Measurements from ENCODE around the gene PTPRD.

PTPRD gene

DNA sequence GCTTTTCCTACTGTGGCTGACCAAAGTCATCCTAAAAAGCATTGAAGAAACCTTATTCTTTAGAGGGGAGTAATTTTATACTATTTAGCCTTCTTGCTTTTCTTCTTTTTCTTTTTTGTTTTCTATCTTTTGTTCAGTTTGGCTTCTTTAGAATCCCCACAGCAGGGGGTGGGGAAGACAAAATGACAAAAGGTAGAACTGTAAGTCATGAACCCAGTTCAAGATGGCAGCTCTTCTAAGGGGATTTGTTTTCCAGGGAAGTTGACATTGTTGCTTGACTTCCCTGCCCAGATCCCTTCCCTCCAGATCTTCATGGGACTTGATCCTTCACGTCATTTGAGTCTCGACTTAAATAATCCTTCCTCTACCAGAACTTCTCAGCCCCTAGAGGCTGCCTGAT lies 2120.8 kb downstream of the PTPRD start (continued):
- TF ChIP-seq, protein P1, sequence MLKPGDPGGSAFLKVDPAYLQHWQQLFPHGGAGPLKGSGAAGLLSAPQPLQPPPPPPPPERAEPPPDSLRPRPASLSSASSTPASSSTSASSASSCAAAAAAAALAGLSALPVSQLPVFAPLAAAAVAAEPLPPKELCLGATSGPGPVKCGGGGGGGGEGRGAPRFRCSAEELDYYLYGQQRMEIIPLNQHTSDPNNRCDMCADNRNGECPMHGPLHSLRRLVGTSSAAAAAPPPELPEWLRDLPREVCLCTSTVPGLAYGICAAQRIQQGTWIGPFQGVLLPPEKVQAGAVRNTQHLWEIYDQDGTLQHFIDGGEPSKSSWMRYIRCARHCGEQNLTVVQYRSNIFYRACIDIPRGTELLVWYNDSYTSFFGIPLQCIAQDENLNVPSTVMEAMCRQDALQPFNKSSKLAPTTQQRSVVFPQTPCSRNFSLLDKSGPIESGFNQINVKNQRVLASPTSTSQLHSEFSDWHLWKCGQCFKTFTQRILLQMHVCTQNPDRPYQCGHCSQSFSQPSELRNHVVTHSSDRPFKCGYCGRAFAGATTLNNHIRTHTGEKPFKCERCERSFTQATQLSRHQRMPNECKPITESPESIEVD (tag by site-specific recombination; IDR thresholded peaks at IDR 0.05) = no peak
- TF ChIP-seq, protein P2, sequence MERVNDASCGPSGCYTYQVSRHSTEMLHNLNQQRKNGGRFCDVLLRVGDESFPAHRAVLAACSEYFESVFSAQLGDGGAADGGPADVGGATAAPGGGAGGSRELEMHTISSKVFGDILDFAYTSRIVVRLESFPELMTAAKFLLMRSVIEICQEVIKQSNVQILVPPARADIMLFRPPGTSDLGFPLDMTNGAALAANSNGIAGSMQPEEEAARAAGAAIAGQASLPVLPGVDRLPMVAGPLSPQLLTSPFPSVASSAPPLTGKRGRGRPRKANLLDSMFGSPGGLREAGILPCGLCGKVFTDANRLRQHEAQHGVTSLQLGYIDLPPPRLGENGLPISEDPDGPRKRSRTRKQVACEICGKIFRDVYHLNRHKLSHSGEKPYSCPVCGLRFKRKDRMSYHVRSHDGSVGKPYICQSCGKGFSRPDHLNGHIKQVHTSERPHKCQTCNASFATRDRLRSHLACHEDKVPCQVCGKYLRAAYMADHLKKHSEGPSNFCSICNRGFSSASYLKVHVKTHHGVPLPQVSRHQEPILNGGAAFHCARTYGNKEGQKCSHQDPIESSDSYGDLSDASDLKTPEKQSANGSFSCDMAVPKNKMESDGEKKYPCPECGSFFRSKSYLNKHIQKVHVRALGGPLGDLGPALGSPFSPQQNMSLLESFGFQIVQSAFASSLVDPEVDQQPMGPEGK (tag by site-specific recombination; IDR thresholded peaks at IDR 0.05) = no peak

DNA sequence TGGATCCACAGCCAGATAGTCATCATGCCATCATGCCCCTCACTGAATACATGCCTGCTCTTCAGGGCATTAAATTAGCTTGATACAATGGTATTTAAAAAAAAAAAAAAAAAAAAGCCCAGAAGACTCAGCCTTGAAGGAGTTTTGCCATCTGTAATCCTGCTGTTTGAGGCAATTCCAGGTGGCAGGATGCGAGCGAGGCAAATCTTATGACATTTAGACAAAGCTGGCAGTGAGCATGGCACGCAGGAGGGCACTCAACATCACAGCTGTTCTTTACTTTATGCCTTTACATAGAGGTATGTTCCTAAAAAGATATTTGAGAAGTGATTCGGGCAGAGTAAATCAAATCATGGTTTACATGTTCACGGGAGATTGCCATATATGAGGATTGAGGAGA lies 2121.2 kb downstream of the PTPRD start:
- TF ChIP-seq, protein P3, sequence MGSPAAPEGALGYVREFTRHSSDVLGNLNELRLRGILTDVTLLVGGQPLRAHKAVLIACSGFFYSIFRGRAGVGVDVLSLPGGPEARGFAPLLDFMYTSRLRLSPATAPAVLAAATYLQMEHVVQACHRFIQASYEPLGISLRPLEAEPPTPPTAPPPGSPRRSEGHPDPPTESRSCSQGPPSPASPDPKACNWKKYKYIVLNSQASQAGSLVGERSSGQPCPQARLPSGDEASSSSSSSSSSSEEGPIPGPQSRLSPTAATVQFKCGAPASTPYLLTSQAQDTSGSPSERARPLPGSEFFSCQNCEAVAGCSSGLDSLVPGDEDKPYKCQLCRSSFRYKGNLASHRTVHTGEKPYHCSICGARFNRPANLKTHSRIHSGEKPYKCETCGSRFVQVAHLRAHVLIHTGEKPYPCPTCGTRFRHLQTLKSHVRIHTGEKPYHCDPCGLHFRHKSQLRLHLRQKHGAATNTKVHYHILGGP (tag by site-specific recombination; IDR thresholded peaks at IDR 0.05) = no peak
- no peak for TF ChIP-seq ZNF629 (tag by site-specific recombination; IDR thresholded peaks at IDR 0.05)
- TF ChIP-seq ZNF214 (tag by site-specific recombination; IDR thresholded peaks at IDR 0.05; ENCODE audit: borderline replicate concordance) = no peak
- no peak for TF ChIP-seq GLI4 (tag by site-specific recombination; IDR thresholded peaks at IDR 0.05)
- TF ChIP-seq ZNF530 (tag by site-specific recombination; IDR thresholded peaks at IDR 0.05; ENCODE audit: low read depth) = no peak
- TF ChIP-seq, protein P4, sequence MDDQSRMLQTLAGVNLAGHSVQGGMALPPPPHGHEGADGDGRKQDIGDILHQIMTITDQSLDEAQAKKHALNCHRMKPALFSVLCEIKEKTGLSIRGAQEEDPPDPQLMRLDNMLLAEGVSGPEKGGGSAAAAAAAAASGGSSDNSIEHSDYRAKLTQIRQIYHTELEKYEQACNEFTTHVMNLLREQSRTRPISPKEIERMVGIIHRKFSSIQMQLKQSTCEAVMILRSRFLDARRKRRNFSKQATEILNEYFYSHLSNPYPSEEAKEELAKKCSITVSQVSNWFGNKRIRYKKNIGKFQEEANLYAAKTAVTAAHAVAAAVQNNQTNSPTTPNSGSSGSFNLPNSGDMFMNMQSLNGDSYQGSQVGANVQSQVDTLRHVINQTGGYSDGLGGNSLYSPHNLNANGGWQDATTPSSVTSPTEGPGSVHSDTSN (CRISPR knock-in tag; IDR thresholded peaks at IDR 0.05) = no peak
- TF ChIP-seq ZNF660 (tag by site-specific recombination; IDR thresholded peaks at IDR 0.05) = no peak
- no peak for TF ChIP-seq ZNF837 (tag by site-specific recombination; IDR thresholded peaks at IDR 0.05)
- TF ChIP-seq, protein P5, sequence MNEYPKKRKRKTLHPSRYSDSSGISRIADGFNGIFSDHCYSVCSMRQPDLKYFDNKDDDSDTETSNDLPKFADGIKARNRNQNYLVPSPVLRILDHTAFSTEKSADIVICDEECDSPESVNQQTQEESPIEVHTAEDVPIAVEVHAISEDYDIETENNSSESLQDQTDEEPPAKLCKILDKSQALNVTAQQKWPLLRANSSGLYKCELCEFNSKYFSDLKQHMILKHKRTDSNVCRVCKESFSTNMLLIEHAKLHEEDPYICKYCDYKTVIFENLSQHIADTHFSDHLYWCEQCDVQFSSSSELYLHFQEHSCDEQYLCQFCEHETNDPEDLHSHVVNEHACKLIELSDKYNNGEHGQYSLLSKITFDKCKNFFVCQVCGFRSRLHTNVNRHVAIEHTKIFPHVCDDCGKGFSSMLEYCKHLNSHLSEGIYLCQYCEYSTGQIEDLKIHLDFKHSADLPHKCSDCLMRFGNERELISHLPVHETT (tag by site-specific recombination; IDR thresholded peaks at IDR 0.05) = no peak
- TF ChIP-seq ZNF701 (tag by site-specific recombination; IDR thresholded peaks at IDR 0.05) = no peak
- TF ChIP-seq ZNF544 (tag by site-specific recombination; IDR thresholded peaks at IDR 0.05) = no peak
- no peak for TF ChIP-seq ZNF391 (tag by site-specific recombination; IDR thresholded peaks at IDR 0.05; ENCODE audit: borderline replicate concordance, low read depth)
- TF ChIP-seq GFI1B (tag by site-specific recombination; IDR thresholded peaks at IDR 0.05) = no peak
- TF ChIP-seq, protein P6, sequence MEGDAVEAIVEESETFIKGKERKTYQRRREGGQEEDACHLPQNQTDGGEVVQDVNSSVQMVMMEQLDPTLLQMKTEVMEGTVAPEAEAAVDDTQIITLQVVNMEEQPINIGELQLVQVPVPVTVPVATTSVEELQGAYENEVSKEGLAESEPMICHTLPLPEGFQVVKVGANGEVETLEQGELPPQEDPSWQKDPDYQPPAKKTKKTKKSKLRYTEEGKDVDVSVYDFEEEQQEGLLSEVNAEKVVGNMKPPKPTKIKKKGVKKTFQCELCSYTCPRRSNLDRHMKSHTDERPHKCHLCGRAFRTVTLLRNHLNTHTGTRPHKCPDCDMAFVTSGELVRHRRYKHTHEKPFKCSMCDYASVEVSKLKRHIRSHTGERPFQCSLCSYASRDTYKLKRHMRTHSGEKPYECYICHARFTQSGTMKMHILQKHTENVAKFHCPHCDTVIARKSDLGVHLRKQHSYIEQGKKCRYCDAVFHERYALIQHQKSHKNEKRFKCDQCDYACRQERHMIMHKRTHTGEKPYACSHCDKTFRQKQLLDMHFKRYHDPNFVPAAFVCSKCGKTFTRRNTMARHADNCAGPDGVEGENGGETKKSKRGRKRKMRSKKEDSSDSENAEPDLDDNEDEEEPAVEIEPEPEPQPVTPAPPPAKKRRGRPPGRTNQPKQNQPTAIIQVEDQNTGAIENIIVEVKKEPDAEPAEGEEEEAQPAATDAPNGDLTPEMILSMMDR (tag by site-specific recombination; IDR thresholded peaks at IDR 0.05) = no peak
- no peak for TF ChIP-seq ZNF23 (tag by site-specific recombination; IDR thresholded peaks at IDR 0.05; ENCODE audit: borderline replicate concordance)
- H3K4me3 ChIP-seq (ENCODE audit: low read depth, low read length) = no peak overlapping the region
- ChIA-PET CTCF (interaction anchor here (0.5 kb wide), 1 partner anchor 364 kb away, joined by 3 read pairs; no protein-coding TSS in a partner anchor), POLR2A (no interaction called here)
- H3K4me1 ChIP-seq (ENCODE audit: control insufficient read depth, insufficient read depth, low read length) = no peaks in the 10 kb centered on the region
- H3K27ac ChIP-seq (ENCODE audit: extremely low read depth, low read depth, low read length) = no peak overlapping the region
- H3K36me3 ChIP-seq (ENCODE audit: control insufficient read depth in 2 of 2, insufficient read depth in 1 of 2, low read length in 2 of 2) = no peaks in the 10 kb centered on the region
- no peaks in the 10 kb centered on the region for H3K9me3 ChIP-seq (ENCODE audit: control insufficient read depth, insufficient read depth, low read depth, low read length)
